ENCODE results near the gene ACSL6. TPM values are rescaled to one million over a fixed set of nuclear protein-coding genes. Genes with fewer than 3 reads are reported as not detected.

The ACSL6 gene
- total and polyA plus RNA-seq, 10 of the 15 experiments (the other 5 are each of a cell fraction or from before 2014, with no cell fraction given) = 0.06 to 0.53 TPM; not detected in 8

- Histone ChIP-seq H2AFZ (ENCODE audit: control insufficient read depth, low read depth, low read length) (no peak overlapping the region), H3K4me3 (no peak overlapping the region), H3K27ac (ENCODE audit: control insufficient read depth, insufficient read depth) (no peak overlapping the region), H3K27me3 (replicated peaks in 1 of 2; ENCODE audit: control insufficient read depth in 2 of 2, insufficient read depth in 2 of 2, low read length in 1 of 2) (peaks cover 0 to 1% of the 10 kb centered on the region in 2 experiments; a peak in 1 of 4 replicates), H3K9me3 (replicated peaks; ENCODE audit: control insufficient read depth, insufficient read depth, low read length) (no peaks in the 10 kb centered on the region), H3K4me1 (ENCODE audit: control insufficient read depth, insufficient read depth, low read length) (peaks cover 6% of the 10 kb centered on the region), H3K9ac (ENCODE audit: control insufficient read depth, insufficient read depth, low read length) (no peak overlapping the region), H3K4me2 (ENCODE audit: control insufficient read depth, insufficient read depth) (no peak overlapping the region), H4K20me1 (ENCODE audit: control insufficient read depth, insufficient read depth) (no peaks in the 10 kb centered on the region), H3K36me3 (ENCODE audit: control insufficient read depth in 2 of 2, insufficient read depth in 2 of 2, low read length in 1 of 2) (no peaks in the 10 kb centered on the region), H3K79me2 (ENCODE audit: control insufficient read depth, insufficient read depth, low read length) (no peaks in the 10 kb centered on the region)
- FAIRE-seq = no peak
- ChIA-PET RAD21 (ENCODE audit: unreplicated experiment) (no interaction called here), SMC1A (ENCODE audit: uncharacterized antibody, unreplicated experiment) (no interaction called here), CTCF (no interaction called here), POLR2A (no interaction called here)
- no peak for ATAC-seq
- no TSS peak for BruUV-seq (replicated peaks)
- DNase-seq (ENCODE audit: low read depth, low spot score) = no peak
- WGBS (ENCODE audit: insufficient coverage, insufficient replicate concordance, low lambda C conversion rate, missing lambda C conversion rate) = 57% methylated on average over 4 of the region's 4 CpGs
- in situ Hi-C loops (cut with MboI) (no loop called here), intact Hi-C loops (cut with micrococcal nuclease; ENCODE audit: unreplicated experiment) (no loop called here)
- TF ChIP-seq EP300 (IDR thresholded peaks at IDR 0.05; ENCODE audit: borderline replicate concordance in 1 of 2, control insufficient read depth in 1 of 2, low read depth in 2 of 2, low read length in 2 of 2) = no peak
- no peak for TF ChIP-seq HDAC2 (IDR thresholded peaks at IDR 0.05)
- no peak for TF ChIP-seq IRF3 (IDR thresholded peaks at IDR 0.05)
- TF ChIP-seq CHD4 (IDR thresholded peaks at IDR 0.05) = no peak
- no peak for TF ChIP-seq NKRF (conservative IDR thresholded peaks at IDR 0.05)
- no peak for TF ChIP-seq STAT3 (IDR thresholded peaks at IDR 0.05; ENCODE audit: low read depth, low read length)
- no peak for TF ChIP-seq ZNF274 (IDR thresholded peaks at IDR 0.05; ENCODE audit: insufficient read depth, insufficient read length)
- no peak for TF ChIP-seq ELK1 (IDR thresholded peaks at IDR 0.05; ENCODE audit: low read depth, low read length)
- TF ChIP-seq MYC (IDR thresholded peaks at IDR 0.05; ENCODE audit: insufficient read depth, insufficient read length, insufficient replicate concordance, low read length, severe bottlenecking) = no peak
- TF ChIP-seq RBBP5 (conservative IDR thresholded peaks at IDR 0.05) = no peak
- no peak for TF ChIP-seq RCOR1 (conservative IDR thresholded peaks at IDR 0.05; ENCODE audit: low read depth, low read length)
- TF ChIP-seq NFYB (IDR thresholded peaks at IDR 0.05; ENCODE audit: insufficient read depth, low read depth, low read length) = no peak
- no peak for TF ChIP-seq WRNIP1 (IDR thresholded peaks at IDR 0.05; ENCODE audit: borderline replicate concordance, low read depth, low read length)
- no peak for TF ChIP-seq LARP7 (IDR thresholded peaks at IDR 0.05)
- TF ChIP-seq ZZZ3 (IDR thresholded peaks at IDR 0.05; ENCODE audit: control insufficient read depth, insufficient read length, low read depth) = no peak
- no peak for TF ChIP-seq BCLAF1 (IDR thresholded peaks at IDR 0.05)
- TF ChIP-seq STAT1 (conservative IDR thresholded peaks at IDR 0.05) = no peak
- TF ChIP-seq USF1 (IDR thresholded peaks at IDR 0.05; ENCODE audit: borderline replicate concordance, extremely low read length, insufficient read depth, low read depth, low read length) = no peak
Measured at GRCh38 chr5:131980696-131981095, 30.8 kb downstream of the ACSL6 start.
